B cell (primary cell): ENCODE data around the gene CNPPD1. TPM values are rescaled to one million over a fixed set of nuclear protein-coding genes. Genes with fewer than 3 reads are reported as not detected.

Experiments used
- ATAC-seq: fragments of 200-7000 bp; cut with Tn5 transposase; one replicate; pipeline ENCODE4 v1.10.0; 2021; ENCODE audit warnings: low read depth, mild to moderate bottlenecking, moderate number of reproducible peaks, moderate library complexity
- CTCF ChIA-PET: fragments of 350-600 bp; sonication (Branson Sonifier 250); formaldehyde crosslinking; loops from one replicate; lab custom pipeline; 2021; ENCODE audit warnings: antibody characterized with exemption, inconsistent platforms; lab: Charles Lee
- POLR2A ChIA-PET: fragments of 350-600 bp; sonication (Branson Sonifier 250); formaldehyde crosslinking; loops from one replicate; lab custom pipeline; 2021; ENCODE audit warnings: antibody characterized with exemption; lab: Charles Lee
- DNase-seq: peaks from one replicate; pipeline ENCODE4 v3.0.0; 2013
- H2AFZ ChIP-seq: 2 replicates; pipeline ENCODE4 v1.6.1; 2012; ENCODE audit warnings: mild to moderate bottlenecking, low read depth, low read length; ENCODE audit not compliant: insufficient read depth, poor library complexity, severe bottlenecking
- H3K27ac ChIP-seq, 2 donors: 1 replicate in 1 of 2; 2 replicates in 1 of 2; pipeline ENCODE4 v1.5.1; 2012 to 2013; ENCODE audit warnings: low read length in 2 of 2, mild to moderate bottlenecking in 2 of 2, moderate library complexity in 1 of 2
- H3K27me3 ChIP-seq, 4 experiments: fragments of 200-600 bp in 1 of 4; sonication (generic) in 1 of 4; replicated peaks in 1 of 4; 1 replicate in 2 of 4; 2 replicates in 2 of 4; pipeline versions ENCODE4 v1.6.1 to v1.7.0; 2013 to 2016; ENCODE audit warnings: low read length in 3 of 4, mild to moderate bottlenecking in 2 of 4, mixed read lengths in 1 of 4, moderate library complexity in 1 of 4; ENCODE audit not compliant: insufficient read depth in 4 of 4, control insufficient read depth in 3 of 4; ENCODE audit errors: control extremely low read depth in 1 of 4
- H3K36me3 ChIP-seq, 2 experiments: replicated peaks in 1 of 2; 1 replicate in 1 of 2; 2 replicates in 1 of 2; pipeline versions ENCODE4 v1.6.1 to v1.7.1; 2013; ENCODE audit warnings: low read length in 1 of 2; ENCODE audit not compliant: insufficient read depth in 2 of 2, control insufficient read depth in 1 of 2; ENCODE audit errors: control extremely low read depth in 1 of 2, extremely low read depth in 1 of 2
- H3K4me1 ChIP-seq, 2 donors: fragments of 200-600 bp in 1 of 2; sonication (generic) in 1 of 2; 1 replicate in 1 of 2; 2 replicates in 1 of 2; pipeline versions ENCODE4 v1.5.1 to v1.6.1; 2013 to 2017; ENCODE audit warnings: low read length in 2 of 2; ENCODE audit not compliant: control insufficient read depth in 2 of 2, insufficient read depth in 2 of 2
- H3K4me2 ChIP-seq: replicated peaks from 2 replicates; pipeline ENCODE3; 2012; ENCODE audit warnings: mild to moderate bottlenecking, low read depth, low read length; ENCODE audit not compliant: poor library complexity, severe bottlenecking
- H3K4me3 ChIP-seq, 5 experiments: fragments of 200-600 bp in 1 of 5; sonication (generic) in 1 of 5; 1 replicate in 3 of 5; 2 replicates in 2 of 5; pipeline versions ENCODE4 v1.5.1 to v1.7.0; 2011 to 2016; ENCODE audit warnings: low read length in 4 of 5, mild to moderate bottlenecking in 4 of 5, low read depth in 2 of 5, control low read depth in 1 of 5, moderate library complexity in 1 of 5; ENCODE audit not compliant: insufficient read depth in 1 of 5; ENCODE audit errors: control extremely low read depth in 1 of 5, extremely low read depth in 1 of 5
- H3K79me2 ChIP-seq: fragments of 200-600 bp; sonication (generic); one replicate; pipeline ENCODE4 v1.6.0; 2016; ENCODE audit warnings: low read length; ENCODE audit not compliant: control insufficient read depth, insufficient read depth
- H3K9ac ChIP-seq: fragments of 200-600 bp; sonication (generic); 2 replicates; pipeline ENCODE4 v1.6.1; 2017; ENCODE audit warnings: mild to moderate bottlenecking, low read length, moderate library complexity
- H3K9me3 ChIP-seq, 3 donors: one replicate each; pipeline versions ENCODE4 v1.6.1 to v1.7.1; 2013; ENCODE audit warnings: low read length in 2 of 3; ENCODE audit not compliant: control insufficient read depth in 2 of 3, insufficient read depth in 1 of 3; ENCODE audit errors: control extremely low read depth in 1 of 3
- H4K20me1 ChIP-seq: 2 replicates; pipeline ENCODE4 v1.6.0; 2012; ENCODE audit warnings: mild to moderate bottlenecking, low read length; ENCODE audit not compliant: insufficient read depth, control insufficient read depth, poor library complexity, severe bottlenecking
- H3K27ac Mint-ChIP-seq: one replicate; pipeline ENCODE4 v1.8.0; 2021; ENCODE audit warnings: mixed read lengths
- H3K27me3 Mint-ChIP-seq: one replicate; pipeline ENCODE4 v1.8.0; 2021; ENCODE audit warnings: mixed read lengths
- H3K4me1 Mint-ChIP-seq: one replicate; pipeline ENCODE4 v1.8.0; 2021; ENCODE audit warnings: mixed read lengths
- H3K4me3 Mint-ChIP-seq: one replicate; pipeline ENCODE4 v1.8.0; 2021; ENCODE audit warnings: mixed read lengths
- H3K9me3 Mint-ChIP-seq: one replicate; pipeline ENCODE4 v1.8.0; 2022; ENCODE audit warnings: mixed read lengths; ENCODE audit not compliant: insufficient read depth
- EZH2 ChIP-seq: IDR thresholded peaks from 2 replicates; pipeline ENCODE4 v1.6.1; 2012; ENCODE audit warnings: borderline replicate concordance, low read depth, mild to moderate bottlenecking, moderate library complexity, low read length; ENCODE audit not compliant: insufficient read depth, poor library complexity, severe bottlenecking
- WGBS: methylation state at CpG from one replicate; pipeline ENCODE4 v1.1.5; 2013; ENCODE audit warnings: missing lambda C conversion rate; ENCODE audit not compliant: insufficient coverage; 5-methylcytosine and 5-hydroxymethylcytosine counted together
- intact Hi-C: fragments of 100-400 bp; cut with micrococcal nuclease; formaldehyde crosslinking; loops from one replicate; pipeline ENCODE4 v1.10.0; 2022
- polyA plus RNA-seq: library from polyadenylated mRNA; depleted of rRNA; stranded (reverse); fragments of >200 nt; gene quantifications from 2 replicates; pipeline ENCODE4 v1.2.3, GENCODE V29; 2012
- total RNA-seq, 2 donors: library from RNA; stranded (reverse); fragments of 120-200 nt in 1 of 2; gene quantifications; 1 replicate in 1 of 2; 2 replicates in 1 of 2; pipeline versions ENCODE4 v1.2.3 to v1.2.4, GENCODE V29; 2013 to 2022
- TF ChIP-seq, protein P1 (sequence below): fragments of 200-600 bp; IDR thresholded peaks from one replicate; pipeline ENCODE4 v1.8.0; 2022; ENCODE audit warnings: antibody characterized with exemption, mild to moderate bottlenecking

The CNPPD1 gene
- total and polyA plus RNA-seq, 2 donors (not counting 1 experiment from before 2014, with no cell fraction given): 150 to 159 TPM

DNA sequence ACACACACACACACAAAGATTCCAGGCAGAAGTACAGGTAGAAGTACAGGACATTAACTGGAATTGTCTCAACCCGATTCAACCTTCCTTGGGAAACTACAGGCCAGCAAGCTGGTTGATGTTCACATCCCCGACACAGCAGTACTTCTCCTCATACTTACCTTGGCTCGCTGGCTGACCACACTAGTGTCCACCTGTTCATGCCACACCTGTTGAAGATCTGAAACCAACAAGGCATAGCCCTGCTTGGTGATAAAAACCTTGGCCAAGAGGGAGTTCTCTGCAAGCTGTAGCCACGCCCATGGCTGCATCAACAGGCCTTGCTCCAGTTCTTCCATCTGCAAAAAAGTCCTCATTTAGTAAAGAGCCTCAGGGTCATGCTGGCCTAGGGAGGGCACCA lies 18.7 kb downstream of the CNPPD1 start:
- no peaks in the 10 kb centered on the region for H3K9me3 Mint-ChIP-seq
- no peak overlapping the region for H3K4me3 Mint-ChIP-seq
- ATAC-seq (no peak), DNase-seq (no peak)
- Histone ChIP-seq H3K27ac (no peak overlapping the region), H3K79me2 (peaks cover 14% of the 10 kb centered on the region), H3K4me3 (no peak overlapping the region), H3K4me1 (peaks cover 9 to 15% of the 10 kb centered on the region in 2 donors), H3K27me3 (no peaks in the 10 kb centered on the region), H3K9ac (no peak overlapping the region), H3K9me3 (no peaks in the 10 kb centered on the region), H4K20me1 (peaks cover 8% of the 10 kb centered on the region), H3K4me2 (no peak overlapping the region), H2AFZ (no peak overlapping the region), H3K36me3 (peaks cover 2 to 23% of the 10 kb centered on the region in 2 experiments)
- no peak overlapping the region for H3K27ac Mint-ChIP-seq
- TF ChIP-seq EZH2: no peak
- TF ChIP-seq, protein P1, sequence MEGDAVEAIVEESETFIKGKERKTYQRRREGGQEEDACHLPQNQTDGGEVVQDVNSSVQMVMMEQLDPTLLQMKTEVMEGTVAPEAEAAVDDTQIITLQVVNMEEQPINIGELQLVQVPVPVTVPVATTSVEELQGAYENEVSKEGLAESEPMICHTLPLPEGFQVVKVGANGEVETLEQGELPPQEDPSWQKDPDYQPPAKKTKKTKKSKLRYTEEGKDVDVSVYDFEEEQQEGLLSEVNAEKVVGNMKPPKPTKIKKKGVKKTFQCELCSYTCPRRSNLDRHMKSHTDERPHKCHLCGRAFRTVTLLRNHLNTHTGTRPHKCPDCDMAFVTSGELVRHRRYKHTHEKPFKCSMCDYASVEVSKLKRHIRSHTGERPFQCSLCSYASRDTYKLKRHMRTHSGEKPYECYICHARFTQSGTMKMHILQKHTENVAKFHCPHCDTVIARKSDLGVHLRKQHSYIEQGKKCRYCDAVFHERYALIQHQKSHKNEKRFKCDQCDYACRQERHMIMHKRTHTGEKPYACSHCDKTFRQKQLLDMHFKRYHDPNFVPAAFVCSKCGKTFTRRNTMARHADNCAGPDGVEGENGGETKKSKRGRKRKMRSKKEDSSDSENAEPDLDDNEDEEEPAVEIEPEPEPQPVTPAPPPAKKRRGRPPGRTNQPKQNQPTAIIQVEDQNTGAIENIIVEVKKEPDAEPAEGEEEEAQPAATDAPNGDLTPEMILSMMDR: no peak
- H3K27me3 Mint-ChIP-seq: no peaks in the 10 kb centered on the region
- CTCF ChIA-PET: interaction anchor here (0.8 to 9.9 kb wide), 16 partner anchors 9 to 372 kb away, joined by 3 to 117 read pairs (median 6); partner anchors contain the start of genes IHH and ZFAND2B
- POLR2A ChIA-PET: interaction anchor here (0.7 to 1.5 kb wide), 3 partner anchors 49 to 137 kb away, joined by 3 to 5 read pairs (median 4); no protein-coding TSS in a partner anchor
- H3K4me1 Mint-ChIP-seq: peaks cover 21% of the 10 kb centered on the region
- intact Hi-C loops: no loop called here
- WGBS: 97% methylated on average over 4 of the region's 4 CpGs

DNA sequence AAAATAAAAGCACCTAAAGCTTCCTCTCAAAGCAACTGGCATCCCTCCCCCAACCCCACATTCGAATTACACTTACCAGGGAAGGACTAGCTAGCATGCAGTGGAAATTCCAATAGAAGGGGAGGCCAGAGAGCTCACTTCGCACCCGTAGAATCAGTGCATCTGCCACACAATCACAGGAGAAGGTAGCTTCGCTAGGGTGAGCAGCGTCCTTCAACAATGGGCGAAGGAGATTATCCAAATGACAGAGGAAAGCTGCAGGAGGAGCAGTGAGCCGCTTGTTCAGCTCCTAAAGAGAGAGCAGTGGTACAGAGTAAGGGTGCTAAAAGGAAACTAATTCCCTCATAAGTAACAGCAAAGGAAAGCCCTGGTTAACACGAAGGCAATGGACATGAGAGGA lies 19.3 kb downstream of the CNPPD1 start:
- no peak overlapping the region for H3K4me3 Mint-ChIP-seq
- H3K4me1 Mint-ChIP-seq: peaks cover 21% of the 10 kb centered on the region
- H3K4me1 ChIP-seq: peaks cover 9 to 15% of the 10 kb centered on the region in 2 donors
- peaks cover 2 to 25% of the 10 kb centered on the region in 2 experiments for H3K36me3 ChIP-seq
- H3K9me3 Mint-ChIP-seq: no peaks in the 10 kb centered on the region
- no peak overlapping the region for H3K9ac ChIP-seq
- peaks cover 8% of the 10 kb centered on the region for H4K20me1 ChIP-seq
- peaks cover 14% of the 10 kb centered on the region for H3K79me2 ChIP-seq
- no peak overlapping the region for H3K27ac Mint-ChIP-seq
- no peak for TF ChIP-seq EZH2
- TF ChIP-seq, protein P1: no peak
- no peak overlapping the region for H3K4me2 ChIP-seq
- H3K27ac ChIP-seq: no peak overlapping the region
- ChIA-PET POLR2A (no interaction called here), CTCF (interaction anchor here (0.8 to 9.9 kb wide), 15 partner anchors 9 to 305 kb away, joined by 3 to 117 read pairs (median 7); partner anchors contain the start of genes IHH and ZFAND2B)
- intact Hi-C loops: no loop called here
- H3K9me3 ChIP-seq: no peaks in the 10 kb centered on the region
- no peaks in the 10 kb centered on the region for H3K27me3 ChIP-seq
- DNase-seq (no peak), ATAC-seq (no peak)
- H3K4me3 ChIP-seq: no peak overlapping the region
- no peak overlapping the region for H2AFZ ChIP-seq
- 100% methylated on average over 4 of the region's 8 CpGs for WGBS
- no peaks in the 10 kb centered on the region for H3K27me3 Mint-ChIP-seq
